Neuronal stem cell (in vitro differentiated cells): ENCODE measurements around the gene CADM3. TPM values are rescaled to one million over a fixed set of nuclear protein-coding genes. Genes with fewer than 3 reads are reported as not detected.

Experiments used
- DNase-seq: peaks from one replicate; pipeline ENCODE4 v3.0.0-alpha.2; 2013; ENCODE audit warnings: low spot score
- H2AFZ ChIP-seq: one replicate; pipeline ENCODE4 v1.6.1; 2013; ENCODE audit warnings: mild to moderate bottlenecking, low read length, inconsistent platforms
- H2AK5ac ChIP-seq: 2 replicates; pipeline ENCODE4 v1.6.1; 2013; ENCODE audit warnings: low read depth, mild to moderate bottlenecking, inconsistent platforms, low read length, moderate library complexity, mixed read lengths
- H2BK120ac ChIP-seq: 2 replicates; pipeline ENCODE4 v1.6.1; 2013; ENCODE audit warnings: low read depth, mild to moderate bottlenecking, inconsistent platforms, low read length, moderate library complexity, mixed read lengths
- H2BK12ac ChIP-seq: one replicate; pipeline ENCODE4 v1.6.1; 2013; ENCODE audit warnings: low read length, inconsistent platforms
- H2BK15ac ChIP-seq: 2 replicates; pipeline ENCODE4 v1.6.1; 2013; ENCODE audit warnings: mild to moderate bottlenecking, low read length, inconsistent platforms, mixed read lengths
- H2BK5ac ChIP-seq: one replicate; pipeline ENCODE4 v1.6.1; 2013; ENCODE audit warnings: inconsistent platforms, mild to moderate bottlenecking, low read length, moderate library complexity
- H3K14ac ChIP-seq: one replicate; pipeline ENCODE4 v1.6.1; 2013; ENCODE audit warnings: low read length, inconsistent platforms
- H3K18ac ChIP-seq: 2 replicates; pipeline ENCODE4 v1.6.1; 2013; ENCODE audit warnings: low read length, inconsistent platforms
- H3K23ac ChIP-seq: 2 replicates; pipeline ENCODE4 v1.6.1; 2013; ENCODE audit warnings: low read depth, mild to moderate bottlenecking, mixed read lengths, low read length, inconsistent platforms; ENCODE audit not compliant: poor library complexity
- H3K27ac ChIP-seq: replicated peaks from 3 replicates; pipeline ENCODE4 v1.5.1; 2013; ENCODE audit warnings: low read length, inconsistent platforms
- H3K27me3 ChIP-seq, 3 experiments: 2 replicates each; pipeline ENCODE4 v1.6.1; 2013; ENCODE audit warnings: low read length in 3 of 3, mild to moderate bottlenecking in 2 of 3, inconsistent platforms in 1 of 3, low read depth in 1 of 3, mixed read lengths in 1 of 3, moderate library complexity in 1 of 3; ENCODE audit not compliant: control insufficient read depth in 3 of 3, insufficient read depth in 3 of 3
- H3K36me3 ChIP-seq, 2 donors: replicated peaks in 1 of 2; 2 replicates each; pipeline ENCODE4 v1.6.1; 2013; ENCODE audit warnings: low read length in 2 of 2; ENCODE audit not compliant: control insufficient read depth in 2 of 2, insufficient read depth in 2 of 2
- H3K4ac ChIP-seq: 2 replicates; pipeline ENCODE4 v1.6.1; 2013; ENCODE audit warnings: inconsistent platforms, mild to moderate bottlenecking, low read length, moderate library complexity
- H3K4me1 ChIP-seq, 2 donors: 1 replicate in 1 of 2; 2 replicates in 1 of 2; pipeline ENCODE4 v1.6.1; 2013; ENCODE audit warnings: low read length in 2 of 2, low read depth in 1 of 2; ENCODE audit not compliant: control insufficient read depth in 2 of 2, insufficient read depth in 1 of 2
- H3K4me2 ChIP-seq: one replicate; pipeline ENCODE4 v1.6.1; 2013; ENCODE audit warnings: mild to moderate bottlenecking, low read length, inconsistent platforms; ENCODE audit not compliant: insufficient read depth, poor library complexity, severe bottlenecking
- H3K4me3 ChIP-seq, 2 donors: 2 replicates each; pipeline ENCODE4 v1.5.1; 2013; ENCODE audit warnings: low read length in 2 of 2, mild to moderate bottlenecking in 2 of 2, inconsistent platforms in 1 of 2, moderate library complexity in 1 of 2
- H3K79me1 ChIP-seq: one replicate; pipeline ENCODE4 v1.6.1; 2013; ENCODE audit warnings: low read depth, mild to moderate bottlenecking, inconsistent platforms, low read length, moderate library complexity
- H3K9ac ChIP-seq: one replicate; pipeline ENCODE4 v1.6.1; 2013; ENCODE audit warnings: mild to moderate bottlenecking, low read depth, low read length, inconsistent platforms; ENCODE audit not compliant: poor library complexity
- H3K9me3 ChIP-seq, 2 donors: replicated peaks in 1 of 2; 2 replicates each; pipeline versions ENCODE3 to v1.6.1; 2013; ENCODE audit warnings: low read length in 2 of 2, mild to moderate bottlenecking in 2 of 2, inconsistent platforms in 1 of 2, low read depth in 1 of 2, mixed read lengths in 1 of 2, moderate library complexity in 1 of 2; ENCODE audit not compliant: control insufficient read depth in 2 of 2, insufficient read depth in 1 of 2
- H4K8ac ChIP-seq: one replicate; pipeline ENCODE4 v1.6.1; 2013; ENCODE audit warnings: low read depth, mild to moderate bottlenecking, inconsistent platforms, low read length, moderate library complexity
- H4K91ac ChIP-seq: one replicate; pipeline ENCODE4 v1.6.1; 2013; ENCODE audit warnings: low read length, low read depth, mild to moderate bottlenecking, inconsistent platforms; ENCODE audit not compliant: poor library complexity
- WGBS, 2 donors: extraction: QIAGEN DNeasy Blood & Tissue Kit; methylation state at CpG; one replicate each; pipeline ENCODE4 v1.1.7; 2013; ENCODE audit warnings: missing lambda C conversion rate in 2 of 2, mixed read lengths in 1 of 2; ENCODE audit not compliant: insufficient read length in 2 of 2, insufficient replicate concordance in 1 of 2; ENCODE audit errors: extremely low coverage in 2 of 2; 5-methylcytosine and 5-hydroxymethylcytosine counted together
- small RNA-seq: library from polyadenylated mRNA; stranded (forward); fragments of <200 nt; extraction: miRNeasy Mini kit (QIAGEN cat#:217004); gene quantifications from one replicate; pipeline ENCODE3, GENCODE V24; 2013; ENCODE audit not compliant: insufficient read depth

CADM3 gene

DNA sequence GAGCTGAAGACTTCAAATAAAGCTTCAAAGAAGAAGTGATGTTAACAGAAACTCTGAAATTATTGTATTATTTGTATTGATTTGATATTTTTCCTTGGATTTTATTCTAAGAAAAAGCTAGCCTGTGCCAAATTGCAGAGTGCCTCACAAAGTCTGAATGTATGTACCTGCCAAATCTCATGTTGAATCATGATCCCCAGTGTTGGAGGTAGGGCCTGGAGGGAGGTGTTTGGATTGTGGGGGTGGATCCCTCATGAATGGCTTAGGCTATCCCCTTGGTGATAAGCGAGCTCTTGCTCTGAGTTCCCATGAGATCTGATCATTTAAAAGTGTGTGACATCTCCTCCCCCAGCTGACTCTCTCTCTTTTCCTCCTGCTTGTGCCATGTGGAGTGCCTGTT lies 76.9 kb downstream of the CADM3 start:
- H3K27me3 ChIP-seq = no peaks in the 10 kb centered on the region
- no peak overlapping the region for H3K23ac ChIP-seq
- no peaks in the 10 kb centered on the region for H3K4me1 ChIP-seq
- peaks cover 0 to 2% of the 10 kb centered on the region in 2 donors for H3K9me3 ChIP-seq
- no peak overlapping the region for H2BK12ac ChIP-seq
- no peak overlapping the region for H4K8ac ChIP-seq
- no peak overlapping the region for H2BK15ac ChIP-seq
- no peak overlapping the region for H4K91ac ChIP-seq
- H3K4me3 ChIP-seq = no peak overlapping the region
- no peak overlapping the region for H3K4me2 ChIP-seq
- H3K36me3 ChIP-seq = no peaks in the 10 kb centered on the region
- no peak overlapping the region for H3K14ac ChIP-seq
- no peak overlapping the region for H2AK5ac ChIP-seq
- H3K79me1 ChIP-seq = no peaks in the 10 kb centered on the region
- H2BK5ac ChIP-seq = no peak overlapping the region
- H2AFZ ChIP-seq = no peak overlapping the region
- H3K4ac ChIP-seq = no peak overlapping the region
- no peak for DNase-seq
- no peak overlapping the region for H2BK120ac ChIP-seq
- no peak overlapping the region for H3K9ac ChIP-seq
- H3K27ac ChIP-seq = no peak overlapping the region
- whole genome bisulfite sequencing, 2 donors = no CpG with 5 or more reads among the region's 1 CpG
- H3K18ac ChIP-seq = no peak overlapping the region

DNA sequence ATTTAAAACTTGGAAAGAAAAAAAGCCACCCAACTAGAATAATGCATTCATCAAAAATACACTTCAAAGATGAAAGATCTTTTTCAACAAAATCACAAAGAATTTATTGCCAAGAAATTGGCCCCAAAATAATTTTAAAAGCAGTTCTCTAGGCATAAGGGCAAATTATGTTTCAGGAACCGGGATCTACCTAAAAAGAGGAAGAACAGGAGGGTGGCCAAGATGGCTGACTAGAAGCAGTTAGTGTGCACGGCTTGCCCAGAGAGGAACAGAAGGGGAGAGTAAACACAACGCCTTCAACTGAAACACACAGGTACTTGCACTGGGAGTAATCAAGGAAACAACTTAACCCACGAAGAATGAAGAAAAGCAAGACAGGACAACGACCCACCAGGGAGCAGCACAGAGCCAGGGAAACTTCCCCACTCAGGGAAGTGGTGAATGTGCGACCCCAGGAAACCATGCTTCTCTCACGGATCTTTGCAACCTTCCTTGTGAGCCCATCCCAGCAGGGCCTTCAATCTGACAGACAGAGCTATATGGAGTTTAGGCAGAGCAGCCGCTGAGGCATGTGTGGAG lies 79.3 kb downstream of the CADM3 start:
- DNase-seq = peak; percentile 1

More for the DNA sequence above, 79.3 kb downstream of the CADM3 start:
- no peak overlapping the region for H3K4ac ChIP-seq
- H3K14ac ChIP-seq = no peak overlapping the region
- H4K91ac ChIP-seq = no peak overlapping the region
- no peak overlapping the region for H2BK120ac ChIP-seq
- no peak overlapping the region for H3K23ac ChIP-seq
- H2BK15ac ChIP-seq = no peak overlapping the region
- no peak overlapping the region for H3K18ac ChIP-seq
- no peak overlapping the region for H3K27ac ChIP-seq
- H3K4me2 ChIP-seq = no peak overlapping the region
- H3K4me3 ChIP-seq = no peak overlapping the region
- WGBS, 2 donors = no CpG with 5 or more reads among the region's 8 CpGs
- no peak overlapping the region for H2AK5ac ChIP-seq
- no peaks in the 10 kb centered on the region for H3K79me1 ChIP-seq
- no peaks in the 10 kb centered on the region for H3K27me3 ChIP-seq
- H3K9me3 ChIP-seq = peaks cover 0 to 2% of the 10 kb centered on the region in 2 donors
- H2BK5ac ChIP-seq = no peak overlapping the region
- no peak overlapping the region for H2AFZ ChIP-seq
- no peaks in the 10 kb centered on the region for H3K4me1 ChIP-seq
- no peak overlapping the region for H3K9ac ChIP-seq
- H4K8ac ChIP-seq = no peak overlapping the region
- H2BK12ac ChIP-seq = no peak overlapping the region
- H3K36me3 ChIP-seq = no peaks in the 10 kb centered on the region

Small RNA genes lying within 50 kb of the gene (small RNA-seq; reads per million reads assigned to genes)
- not detected for gene RNA5SP60
